ENCODE results near the gene ZNF853.

Gene ZNF853

GRCh38 chr7:6650521-6651011 lies 35.2 kb downstream of the ZNF853 start:
- TF ChIP-seq POLR2AphosphoS5 (IDR thresholded peaks at IDR 0.05; ENCODE audit: low read depth, low read length) (no peak), TAF1 (IDR thresholded peaks at IDR 0.05; ENCODE audit: borderline replicate concordance, insufficient read depth, low read length) (no peak), SIN3A (IDR thresholded peaks at IDR 0.05; ENCODE audit: borderline replicate concordance, insufficient read depth, low read length) (no peak), FOXP2 (optimal IDR thresholded peaks at IDR 0.05; ENCODE audit: borderline replicate concordance, extremely low read depth, extremely low read length, insufficient read depth) (no peak)
- TF ChIP-seq, protein P1, sequence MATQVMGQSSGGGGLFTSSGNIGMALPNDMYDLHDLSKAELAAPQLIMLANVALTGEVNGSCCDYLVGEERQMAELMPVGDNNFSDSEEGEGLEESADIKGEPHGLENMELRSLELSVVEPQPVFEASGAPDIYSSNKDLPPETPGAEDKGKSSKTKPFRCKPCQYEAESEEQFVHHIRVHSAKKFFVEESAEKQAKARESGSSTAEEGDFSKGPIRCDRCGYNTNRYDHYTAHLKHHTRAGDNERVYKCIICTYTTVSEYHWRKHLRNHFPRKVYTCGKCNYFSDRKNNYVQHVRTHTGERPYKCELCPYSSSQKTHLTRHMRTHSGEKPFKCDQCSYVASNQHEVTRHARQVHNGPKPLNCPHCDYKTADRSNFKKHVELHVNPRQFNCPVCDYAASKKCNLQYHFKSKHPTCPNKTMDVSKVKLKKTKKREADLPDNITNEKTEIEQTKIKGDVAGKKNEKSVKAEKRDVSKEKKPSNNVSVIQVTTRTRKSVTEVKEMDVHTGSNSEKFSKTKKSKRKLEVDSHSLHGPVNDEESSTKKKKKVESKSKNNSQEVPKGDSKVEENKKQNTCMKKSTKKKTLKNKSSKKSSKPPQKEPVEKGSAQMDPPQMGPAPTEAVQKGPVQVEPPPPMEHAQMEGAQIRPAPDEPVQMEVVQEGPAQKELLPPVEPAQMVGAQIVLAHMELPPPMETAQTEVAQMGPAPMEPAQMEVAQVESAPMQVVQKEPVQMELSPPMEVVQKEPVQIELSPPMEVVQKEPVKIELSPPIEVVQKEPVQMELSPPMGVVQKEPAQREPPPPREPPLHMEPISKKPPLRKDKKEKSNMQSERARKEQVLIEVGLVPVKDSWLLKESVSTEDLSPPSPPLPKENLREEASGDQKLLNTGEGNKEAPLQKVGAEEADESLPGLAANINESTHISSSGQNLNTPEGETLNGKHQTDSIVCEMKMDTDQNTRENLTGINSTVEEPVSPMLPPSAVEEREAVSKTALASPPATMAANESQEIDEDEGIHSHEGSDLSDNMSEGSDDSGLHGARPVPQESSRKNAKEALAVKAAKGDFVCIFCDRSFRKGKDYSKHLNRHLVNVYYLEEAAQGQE (IDR thresholded peaks at IDR 0.05; ENCODE audit: insufficient read depth in 1 of 2, low read depth in 2 of 2, low read length in 2 of 2): no peak

DNA sequence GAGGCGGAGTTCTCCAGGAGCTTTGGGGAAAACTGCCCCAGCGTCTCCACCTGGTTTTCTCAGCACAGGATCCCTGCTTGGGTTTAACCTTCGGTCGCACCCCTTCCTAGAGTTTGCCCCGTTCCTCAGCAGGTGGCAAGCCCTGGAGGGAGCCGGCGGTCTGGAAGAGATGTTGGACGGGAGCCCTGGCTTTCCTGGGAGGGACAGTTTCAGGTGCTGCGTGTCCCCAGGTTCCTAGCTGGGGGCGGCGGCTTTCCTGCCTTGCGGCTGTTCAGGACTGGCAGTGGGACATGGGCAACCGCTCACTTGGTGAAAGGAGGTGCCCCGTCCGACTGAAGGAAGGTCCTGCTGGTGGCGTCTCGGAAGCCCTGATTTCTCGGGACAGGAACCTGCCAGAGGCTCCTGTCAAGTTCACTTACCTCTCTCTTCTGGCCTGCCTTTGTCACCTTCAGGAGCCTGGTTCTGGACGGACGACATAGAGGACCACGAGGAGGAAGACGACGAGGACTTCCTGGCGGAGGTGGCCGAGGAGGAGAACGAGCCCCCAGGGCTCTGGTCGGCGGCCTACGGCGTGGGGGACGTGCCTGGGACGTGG lies 36.5 kb downstream of the ZNF853 start:
- TF ChIP-seq TAF1 (IDR thresholded peaks at IDR 0.05; ENCODE audit: borderline replicate concordance, insufficient read depth, low read length): no peak
- no peak for TF ChIP-seq FOXP2 (optimal IDR thresholded peaks at IDR 0.05; ENCODE audit: borderline replicate concordance, extremely low read depth, extremely low read length, insufficient read depth)
- TF ChIP-seq SIN3A (IDR thresholded peaks at IDR 0.05; ENCODE audit: borderline replicate concordance, insufficient read depth, low read length): no peak
- TF ChIP-seq, protein P1 (IDR thresholded peaks at IDR 0.05; ENCODE audit: insufficient read depth in 1 of 2, low read depth in 2 of 2, low read length in 2 of 2): no peak
- no peak for TF ChIP-seq POLR2AphosphoS5 (IDR thresholded peaks at IDR 0.05; ENCODE audit: low read depth, low read length)

GRCh38 chr7:6652446-6653011 lies 37.1 kb downstream of the ZNF853 start:
- TF ChIP-seq TAF1 (IDR thresholded peaks at IDR 0.05; ENCODE audit: borderline replicate concordance, insufficient read depth, low read length) (no peak), POLR2AphosphoS5 (IDR thresholded peaks at IDR 0.05; ENCODE audit: low read depth, low read length) (no peak), SIN3A (IDR thresholded peaks at IDR 0.05; ENCODE audit: borderline replicate concordance, insufficient read depth, low read length) (no peak), FOXP2 (optimal IDR thresholded peaks at IDR 0.05; ENCODE audit: borderline replicate concordance, extremely low read depth, extremely low read length, insufficient read depth) (no peak)
- TF ChIP-seq, protein P1 (IDR thresholded peaks at IDR 0.05; ENCODE audit: insufficient read depth in 1 of 2, low read depth in 2 of 2, low read length in 2 of 2): no peak

DNA sequence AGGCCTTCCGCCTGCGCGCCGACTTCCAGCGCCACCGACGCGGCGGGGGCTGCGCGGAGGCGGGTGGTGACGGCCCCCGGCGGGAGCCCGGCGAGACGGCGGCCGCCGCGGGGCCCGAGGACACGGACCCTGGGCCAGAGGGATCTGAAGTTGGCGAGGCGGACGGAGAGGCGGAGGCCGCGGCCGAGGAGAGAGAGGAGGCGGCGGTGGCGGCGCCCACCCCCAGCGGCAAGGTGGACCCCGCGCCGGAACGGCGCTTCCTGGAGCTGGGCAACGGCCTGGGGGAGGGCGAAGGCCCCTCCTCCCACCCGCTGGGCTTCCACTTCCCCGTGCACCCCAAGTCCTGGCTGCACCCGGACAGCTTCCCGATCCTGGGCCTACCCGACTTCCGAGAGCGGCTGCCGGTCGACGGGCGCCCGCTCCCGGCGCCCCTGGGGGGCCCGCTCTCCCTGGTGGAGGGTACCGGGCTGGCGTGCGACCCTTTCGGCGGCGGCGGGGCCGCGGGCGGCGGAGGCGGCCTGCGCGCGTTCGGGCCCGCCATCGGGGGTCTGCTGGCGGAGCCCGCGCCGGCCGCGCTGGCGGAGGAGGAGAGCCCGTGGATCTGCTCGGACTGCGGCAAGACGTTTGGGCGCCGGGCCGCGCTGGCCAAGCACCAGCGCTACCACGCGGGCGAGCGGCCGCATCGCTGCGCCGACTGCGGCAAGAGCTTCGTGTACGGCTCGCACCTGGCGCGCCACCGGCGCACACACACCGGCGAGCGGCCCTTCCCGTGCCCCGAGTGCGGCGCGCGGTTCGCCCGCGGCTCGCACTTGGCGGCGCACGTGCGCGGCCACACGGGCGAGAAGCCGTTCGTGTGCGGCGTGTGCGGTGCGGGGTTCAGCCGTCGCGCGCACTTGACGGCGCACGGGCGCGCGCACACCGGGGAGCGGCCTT lies 37.9 kb downstream of the ZNF853 start:
- TF ChIP-seq POLR2AphosphoS5 (IDR thresholded peaks at IDR 0.05; ENCODE audit: low read depth, low read length) (no peak), SIN3A (IDR thresholded peaks at IDR 0.05; ENCODE audit: borderline replicate concordance, insufficient read depth, low read length) (no peak), TAF1 (IDR thresholded peaks at IDR 0.05; ENCODE audit: borderline replicate concordance, insufficient read depth, low read length) (no peak), FOXP2 (optimal IDR thresholded peaks at IDR 0.05; ENCODE audit: borderline replicate concordance, extremely low read depth, extremely low read length, insufficient read depth) (no peak)
- TF ChIP-seq, protein P1 (IDR thresholded peaks at IDR 0.05; ENCODE audit: insufficient read depth in 1 of 2, low read depth in 2 of 2, low read length in 2 of 2): no peak

All from PFSK-1 (cell line).